ENCODE results near the gene ZNF469. TPM values are rescaled to one million over a fixed set of nuclear protein-coding genes. Genes with fewer than 3 reads are reported as not detected.

The ZNF469 gene
- total RNA-seq, 1 experiment from 2014 or later = 0.09 TPM

- no peak for TF ChIP-seq EZH2 (IDR thresholded peaks at IDR 0.05; ENCODE audit: borderline replicate concordance, low read depth, low read length, poor library complexity, severe bottlenecking)
- TF ChIP-seq, protein P1, sequence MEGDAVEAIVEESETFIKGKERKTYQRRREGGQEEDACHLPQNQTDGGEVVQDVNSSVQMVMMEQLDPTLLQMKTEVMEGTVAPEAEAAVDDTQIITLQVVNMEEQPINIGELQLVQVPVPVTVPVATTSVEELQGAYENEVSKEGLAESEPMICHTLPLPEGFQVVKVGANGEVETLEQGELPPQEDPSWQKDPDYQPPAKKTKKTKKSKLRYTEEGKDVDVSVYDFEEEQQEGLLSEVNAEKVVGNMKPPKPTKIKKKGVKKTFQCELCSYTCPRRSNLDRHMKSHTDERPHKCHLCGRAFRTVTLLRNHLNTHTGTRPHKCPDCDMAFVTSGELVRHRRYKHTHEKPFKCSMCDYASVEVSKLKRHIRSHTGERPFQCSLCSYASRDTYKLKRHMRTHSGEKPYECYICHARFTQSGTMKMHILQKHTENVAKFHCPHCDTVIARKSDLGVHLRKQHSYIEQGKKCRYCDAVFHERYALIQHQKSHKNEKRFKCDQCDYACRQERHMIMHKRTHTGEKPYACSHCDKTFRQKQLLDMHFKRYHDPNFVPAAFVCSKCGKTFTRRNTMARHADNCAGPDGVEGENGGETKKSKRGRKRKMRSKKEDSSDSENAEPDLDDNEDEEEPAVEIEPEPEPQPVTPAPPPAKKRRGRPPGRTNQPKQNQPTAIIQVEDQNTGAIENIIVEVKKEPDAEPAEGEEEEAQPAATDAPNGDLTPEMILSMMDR (conservative IDR thresholded peaks at IDR 0.05; ENCODE audit: low read depth, low read length) = no peak
- POLR2A ChIA-PET (ENCODE audit: low non-redundant PET) = no interaction called here
- no peak for DNase-seq (ENCODE audit: low spot score)
- intact Hi-C loops (cut with micrococcal nuclease; ENCODE audit: unreplicated experiment) = no loop called here
- no peak overlapping the region for H3K27ac ChIP-seq (ENCODE audit: low read depth, low read length, poor library complexity, severe bottlenecking)
- H3K4me1 ChIP-seq (ENCODE audit: insufficient read depth, low read length, poor library complexity, severe bottlenecking) = no peaks in the 10 kb centered on the region
- H3K27me3 ChIP-seq (replicated peaks; ENCODE audit: insufficient read depth, low read depth, low read length, poor library complexity) = peaks cover 8% of the 10 kb centered on the region
- H3K36me3 ChIP-seq (ENCODE audit: insufficient read depth, low read length, poor library complexity, severe bottlenecking) = no peaks in the 10 kb centered on the region
- CTCF ChIA-PET = no interaction called here
- no peak overlapping the region for H3K4me3 ChIP-seq (ENCODE audit: low read depth, low read length, poor library complexity, severe bottlenecking)
- no TSS peak for BruUV-seq (replicated peaks)
- H3K9me3 ChIP-seq (ENCODE audit: low read depth, low read length, poor library complexity, severe bottlenecking) = no peaks in the 10 kb centered on the region
Measured at GRCh38 chr16:88404769-88405168, 22.0 kb downstream of the ZNF469 start.

- CTCF ChIA-PET = interaction anchor here (0.6 kb wide), 1 partner anchor 155 kb away, joined by 3 read pairs; no protein-coding TSS in a partner anchor
- no peaks in the 10 kb centered on the region for H3K36me3 ChIP-seq (ENCODE audit: insufficient read depth, low read length, poor library complexity, severe bottlenecking)
- no peaks in the 10 kb centered on the region for H3K9me3 ChIP-seq (ENCODE audit: low read depth, low read length, poor library complexity, severe bottlenecking)
- no TSS peak for BruUV-seq (replicated peaks)
- H3K4me3 ChIP-seq (ENCODE audit: low read depth, low read length, poor library complexity, severe bottlenecking) = no peak overlapping the region
- no peaks in the 10 kb centered on the region for H3K4me1 ChIP-seq (ENCODE audit: insufficient read depth, low read length, poor library complexity, severe bottlenecking)
- intact Hi-C loops (cut with micrococcal nuclease; ENCODE audit: unreplicated experiment) = no loop called here
- H3K27me3 ChIP-seq (replicated peaks; ENCODE audit: insufficient read depth, low read depth, low read length, poor library complexity) = peaks cover 8% of the 10 kb centered on the region
- TF ChIP-seq, protein P1 (conservative IDR thresholded peaks at IDR 0.05; ENCODE audit: low read depth, low read length) = no peak
- TF ChIP-seq EZH2 (IDR thresholded peaks at IDR 0.05; ENCODE audit: borderline replicate concordance, low read depth, low read length, poor library complexity, severe bottlenecking) = no peak
- POLR2A ChIA-PET (ENCODE audit: low non-redundant PET) = no interaction called here
- H3K27ac ChIP-seq (ENCODE audit: low read depth, low read length, poor library complexity, severe bottlenecking) = no peak overlapping the region
- no peak for DNase-seq (ENCODE audit: low spot score)
Measured at GRCh38 chr16:88405216-88406060, 22.7 kb downstream of the ZNF469 start.

DNA sequence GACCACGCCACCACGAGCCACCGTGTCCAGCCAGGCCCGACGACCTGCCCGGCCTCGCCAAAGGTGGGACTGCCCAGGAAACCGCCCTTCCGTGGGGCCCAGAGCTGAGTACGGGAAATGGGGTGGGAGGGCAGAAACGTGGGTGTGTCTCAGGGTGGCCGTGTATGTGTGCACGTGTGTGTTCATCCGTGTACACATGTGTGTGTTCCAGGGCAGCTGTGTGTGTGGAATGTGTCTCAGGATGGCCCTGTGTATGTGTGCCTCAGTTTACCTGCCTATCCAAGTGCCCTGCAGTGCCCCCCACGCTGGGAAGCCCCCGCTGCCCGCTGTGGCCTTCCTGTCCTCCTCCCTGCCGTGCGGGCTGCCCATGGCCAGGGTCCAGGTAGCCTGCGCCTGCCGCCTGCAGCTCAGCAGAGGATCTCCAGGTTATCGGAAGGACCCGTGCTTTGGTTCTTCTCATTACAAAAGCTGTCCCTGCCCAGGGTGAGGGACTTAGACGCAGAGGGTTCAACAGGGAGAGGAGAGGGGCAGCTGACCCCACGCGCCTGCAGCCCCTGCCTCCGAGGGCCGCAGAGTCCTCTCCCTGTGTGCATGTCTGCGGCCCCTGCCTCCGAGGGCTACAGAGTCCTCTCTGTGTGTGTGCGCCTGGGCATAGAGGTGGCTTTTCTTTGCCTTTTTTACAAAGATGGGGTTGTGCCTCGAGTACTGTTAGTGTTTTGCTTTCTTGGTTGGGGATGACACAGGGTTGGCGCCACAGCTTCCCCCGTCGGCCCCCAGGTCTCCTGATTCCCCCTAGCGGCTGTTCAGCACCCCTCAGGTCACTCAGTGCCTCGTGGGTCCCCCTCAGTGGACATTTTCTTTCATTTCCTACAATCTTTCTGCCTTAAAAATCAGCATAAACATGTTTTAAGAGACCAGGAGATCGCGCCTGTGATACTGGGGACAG lies 23.6 kb downstream of the ZNF469 start:
- TF ChIP-seq, protein P1 (conservative IDR thresholded peaks at IDR 0.05; ENCODE audit: low read depth, low read length) = no peak
- TF ChIP-seq EZH2 (IDR thresholded peaks at IDR 0.05; ENCODE audit: borderline replicate concordance, low read depth, low read length, poor library complexity, severe bottlenecking) = no peak
- DNase-seq (ENCODE audit: low spot score) = no peak
- intact Hi-C loops (cut with micrococcal nuclease; ENCODE audit: unreplicated experiment) = no loop called here
- Histone ChIP-seq H3K9me3 (ENCODE audit: low read depth, low read length, poor library complexity, severe bottlenecking) (no peaks in the 10 kb centered on the region), H3K4me1 (ENCODE audit: insufficient read depth, low read length, poor library complexity, severe bottlenecking) (no peaks in the 10 kb centered on the region), H3K4me3 (ENCODE audit: low read depth, low read length, poor library complexity, severe bottlenecking) (no peak overlapping the region), H3K27ac (ENCODE audit: low read depth, low read length, poor library complexity, severe bottlenecking) (no peak overlapping the region), H3K27me3 (replicated peaks; ENCODE audit: insufficient read depth, low read depth, low read length, poor library complexity) (peaks cover 8% of the 10 kb centered on the region), H3K36me3 (ENCODE audit: insufficient read depth, low read length, poor library complexity, severe bottlenecking) (no peaks in the 10 kb centered on the region)
- no TSS peak for BruUV-seq (replicated peaks)
- ChIA-PET CTCF (no interaction called here), POLR2A (ENCODE audit: low non-redundant PET) (no interaction called here)

Data from A673 (cell line).